NCI-H1048 (cell line): ENCODE measurements around the gene PTTG1.
"Not testable (repeated sequence)": the region's sequence is repeated elsewhere in the genome, so short reads cannot be mapped to it uniquely, and the experiment has no call there.

Experiments
- DNase-seq: peaks from one replicate; lab custom pipeline; 2025; lab: John Stamatoyannopoulos, UW

The PTTG1 gene

GRCh38 chr5:160423099-160423498, 1.4 kb downstream of the PTTG1 start:
- peak; percentile 29 for DNase-seq

GRCh38 chr5:160427607-160428006, 6.0 kb downstream of the PTTG1 start:
- no peak for DNase-seq

DNA sequence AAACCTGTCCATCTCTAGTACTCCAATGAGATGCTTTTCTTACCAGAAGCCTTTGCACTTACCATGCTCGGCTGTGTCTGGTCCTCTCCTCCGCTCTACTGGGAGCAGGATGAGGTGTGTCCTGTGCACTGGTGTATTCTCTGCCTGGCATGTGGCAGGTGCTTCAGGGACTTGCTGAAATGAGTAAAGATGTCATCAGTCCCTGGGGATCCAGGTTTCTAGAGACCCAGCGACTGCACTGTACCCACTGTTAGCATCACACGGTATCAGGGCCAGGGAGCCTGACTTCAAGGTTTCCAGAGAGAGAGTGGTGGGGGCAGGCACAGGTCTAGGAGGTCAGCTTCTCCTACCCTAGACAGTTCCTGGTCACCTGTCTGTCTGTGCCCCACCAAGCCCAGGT, 10.5 kb downstream of the PTTG1 start:
- DNase-seq: no peak

DNA sequence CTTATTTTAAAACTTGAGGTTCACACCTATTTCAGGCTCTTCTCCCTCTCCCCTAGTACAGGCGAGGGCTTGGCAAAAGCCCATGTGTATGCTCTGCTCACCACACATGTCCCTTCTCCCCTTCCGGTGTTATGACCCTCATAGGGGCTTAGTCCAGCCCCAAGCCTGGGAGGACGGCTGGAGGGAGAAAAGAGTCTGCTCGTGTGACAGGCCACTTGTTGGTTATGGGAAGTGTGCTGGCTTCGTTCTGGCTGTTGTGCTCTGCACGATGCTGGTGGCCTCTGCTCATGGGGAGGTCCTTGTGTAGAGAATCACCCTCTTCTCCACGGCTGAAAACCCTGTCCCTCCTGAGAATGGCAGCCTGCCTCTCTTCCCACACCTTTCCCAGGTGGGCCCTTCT, 11.1 kb downstream of the PTTG1 start:
- DNase-seq: no peak

DNA sequence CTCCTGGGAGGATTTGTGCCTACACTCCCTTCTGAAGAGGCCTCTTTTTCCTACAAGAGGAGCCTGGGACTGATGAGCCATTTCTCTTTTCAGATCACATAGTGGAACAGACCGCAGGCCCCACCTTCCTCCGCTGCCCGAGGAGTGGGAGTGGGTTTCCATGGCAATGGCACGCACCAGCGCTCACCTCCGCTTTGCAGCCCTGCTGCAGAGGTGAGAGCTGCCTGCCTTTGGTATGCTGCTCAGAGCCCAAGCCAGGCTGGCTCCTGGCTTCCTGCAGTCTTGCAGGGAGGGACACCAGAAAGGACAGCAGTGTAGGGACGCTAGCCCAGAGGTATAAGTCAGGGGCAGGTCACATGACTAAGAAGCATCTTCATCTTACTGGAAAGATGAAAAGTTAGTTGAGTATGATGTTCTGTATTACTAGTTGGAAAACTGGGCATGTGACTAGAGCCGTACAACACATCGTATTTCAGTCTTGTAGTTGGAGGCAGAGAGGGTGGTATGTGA, 12.4 kb downstream of the PTTG1 start:
- peak; percentile 4 for DNase-seq

DNA sequence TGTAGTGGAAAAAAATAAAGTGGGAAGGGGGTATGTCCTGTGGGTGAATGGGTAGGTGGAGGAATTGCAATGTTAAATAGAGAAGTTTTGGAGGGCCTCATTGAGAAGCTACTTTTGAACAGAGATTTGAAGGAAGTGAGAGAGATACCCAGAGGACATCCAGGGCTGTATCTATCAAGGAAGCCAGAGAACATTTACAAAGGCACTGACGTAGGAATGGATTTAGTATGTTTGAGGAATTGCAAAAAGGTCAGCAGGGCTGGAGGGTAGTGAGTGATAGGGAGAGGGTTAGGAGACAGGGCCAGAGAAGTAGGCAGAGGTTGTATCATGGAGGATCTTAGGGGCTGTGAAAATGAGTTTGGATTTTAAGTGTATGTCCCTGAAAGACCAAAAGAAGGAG, 13.9 kb downstream of the PTTG1 start:
- DNase-seq: no peak

- DNase-seq: no peak
Observed at GRCh38 chr5:160436017-160436416, 14.4 kb downstream of the PTTG1 start.

- DNase-seq: not testable (repeated sequence)
Observed at GRCh38 chr5:160436661-160437060, 15.0 kb downstream of the PTTG1 start.

DNA sequence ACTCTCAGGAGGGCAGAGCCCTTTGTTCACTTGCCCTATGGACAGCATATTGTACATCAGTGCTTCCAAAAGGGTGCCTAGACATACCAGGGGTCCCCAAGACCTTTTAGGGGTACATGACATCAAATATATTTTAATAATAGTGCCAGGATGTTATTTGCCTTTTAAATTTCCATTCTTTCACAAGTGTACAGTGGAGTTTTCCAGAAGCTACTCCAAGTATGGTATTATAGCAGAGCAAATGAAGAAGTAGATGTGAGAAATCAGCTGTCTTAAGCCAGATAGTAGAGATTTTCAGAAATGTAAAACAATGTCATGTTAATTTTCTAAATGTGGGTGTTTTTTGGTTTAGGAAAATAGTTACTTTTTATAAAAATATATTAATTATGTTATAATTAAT, 15.6 kb downstream of the PTTG1 start:
- DNase-seq: no peak

DNA sequence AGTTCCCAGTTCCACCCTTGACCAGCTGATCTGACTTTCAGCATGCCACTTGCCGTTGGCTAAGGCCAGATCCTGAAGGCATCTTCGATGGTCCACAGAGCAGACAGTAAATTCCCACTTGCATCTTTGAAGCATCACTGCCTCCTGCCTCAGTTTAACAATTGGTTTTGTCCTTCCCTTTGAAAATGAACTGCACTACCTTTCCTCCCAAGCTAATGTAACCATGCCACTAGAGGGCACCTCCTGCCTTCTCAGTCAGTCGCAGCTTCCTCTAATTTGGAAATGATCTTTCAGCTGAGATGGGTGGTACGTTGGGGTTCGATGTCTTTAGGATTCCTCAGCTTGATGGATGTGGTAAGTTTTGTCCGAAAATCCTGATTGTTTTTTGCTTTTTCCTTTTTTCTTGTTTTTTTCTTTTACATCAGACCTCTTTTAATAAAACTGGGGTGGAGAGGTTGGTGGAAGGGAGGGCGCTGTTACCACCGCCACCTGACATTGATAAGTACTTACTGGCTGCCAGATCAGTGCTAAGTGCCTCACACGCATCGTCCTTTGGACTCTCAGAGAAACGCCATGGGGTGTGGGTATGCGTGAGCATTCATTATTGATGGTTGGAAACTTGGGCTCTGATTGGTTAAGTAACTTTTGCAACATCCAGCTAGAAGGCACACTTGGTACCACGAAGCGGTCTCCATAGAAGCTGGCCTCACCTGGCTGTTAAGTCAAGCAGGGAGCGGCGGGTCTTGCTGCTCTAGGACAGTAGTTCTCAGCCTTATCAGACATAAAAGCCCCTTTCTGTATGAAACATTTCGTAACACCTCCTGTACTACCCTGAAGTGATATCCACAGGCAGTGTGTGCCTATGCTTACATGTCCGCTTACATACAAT, 16.9 kb downstream of the PTTG1 start:
- DNase-seq: peak; percentile 6

GRCh38 chr5:160439205-160439600, 17.5 kb downstream of the PTTG1 start:
- peak; percentile 10 for DNase-seq

DNA sequence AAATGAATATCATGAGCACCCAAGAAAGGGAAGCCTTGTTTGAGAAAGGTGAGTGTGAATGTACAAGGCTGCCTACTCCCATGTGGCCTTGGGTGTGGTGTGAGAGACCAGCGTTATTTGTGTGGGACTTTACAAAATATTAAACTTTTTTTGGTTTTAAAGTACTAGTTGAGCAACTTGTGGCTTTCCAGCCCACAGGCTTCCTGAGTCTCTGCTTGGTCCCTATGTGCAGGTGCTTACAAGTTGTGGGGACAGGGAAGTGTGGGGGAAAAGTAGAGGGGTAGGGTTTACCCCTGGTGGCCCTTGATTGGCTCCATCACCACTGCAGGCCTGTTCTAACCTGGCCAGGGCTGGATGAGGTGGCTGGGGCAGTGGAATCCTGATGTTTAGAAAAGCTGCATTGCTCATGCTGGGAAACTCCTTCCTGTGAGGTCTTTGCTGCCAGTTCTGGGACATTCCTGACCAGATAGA, 19.7 kb downstream of the PTTG1 start:
- DNase-seq: no peak

DNA sequence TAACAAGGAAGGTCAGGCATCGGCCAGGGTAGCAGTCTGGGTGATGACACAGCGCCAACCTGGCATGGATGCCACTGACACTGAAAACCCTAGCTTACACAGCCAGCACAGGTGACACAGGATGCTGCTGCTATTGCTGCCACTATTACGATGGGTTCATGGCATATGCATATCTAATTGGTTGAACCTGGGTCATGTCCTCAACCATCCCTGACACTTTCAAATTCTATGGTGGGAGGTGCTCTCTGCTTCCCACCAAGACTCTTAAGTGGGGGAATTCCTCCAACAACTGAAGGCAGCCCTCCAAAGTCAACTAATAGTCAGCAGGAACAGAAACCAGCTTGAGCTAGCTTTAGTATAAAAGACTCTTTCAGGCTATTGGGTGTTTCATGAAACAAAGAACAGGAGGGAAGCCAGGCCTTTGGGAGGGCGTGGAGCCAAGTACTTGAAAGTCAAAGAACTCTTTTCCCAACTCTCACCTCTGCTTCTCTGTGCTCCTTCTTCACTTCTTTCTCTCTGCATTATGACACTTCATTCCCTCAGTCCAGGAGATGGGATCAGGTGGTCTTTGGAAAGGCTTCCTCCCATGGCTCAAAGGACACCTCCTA, 21.3 kb downstream of the PTTG1 start:
- no peak for DNase-seq

- no peak for DNase-seq
Observed at GRCh38 chr5:160444407-160444806, 22.8 kb downstream of the PTTG1 start.

- DNase-seq: no peak
Observed at GRCh38 chr5:160445132-160445531, 23.5 kb downstream of the PTTG1 start.

- DNase-seq: no peak
Observed at GRCh38 chr5:160445751-160446150, 24.1 kb downstream of the PTTG1 start.

DNA sequence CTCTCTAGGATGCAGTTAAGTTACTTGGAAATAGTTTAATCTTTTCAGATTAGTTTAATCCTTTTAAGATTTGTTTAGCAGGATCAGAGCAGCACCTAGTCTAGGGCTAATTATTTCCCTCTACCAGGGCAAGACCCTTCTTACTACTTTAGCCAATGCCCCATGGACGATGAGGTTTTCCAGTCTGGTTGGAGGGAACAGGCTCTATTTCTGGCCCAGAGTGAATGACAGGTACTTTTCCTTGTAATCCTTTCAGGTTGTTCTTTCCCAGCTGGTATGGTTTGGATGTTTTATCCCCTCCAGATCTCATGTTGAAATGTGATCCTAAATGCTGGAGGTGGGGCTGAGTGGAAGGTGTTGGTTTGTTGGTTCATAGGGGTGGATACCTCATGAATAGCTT, 27.2 kb downstream of the PTTG1 start:
- DNase-seq: no peak

GRCh38 chr5:160449458-160449857, 27.8 kb downstream of the PTTG1 start:
- no peak for DNase-seq

GRCh38 chr5:160450164-160450932, 28.7 kb downstream of the PTTG1 start:
- no peak for DNase-seq

DNA sequence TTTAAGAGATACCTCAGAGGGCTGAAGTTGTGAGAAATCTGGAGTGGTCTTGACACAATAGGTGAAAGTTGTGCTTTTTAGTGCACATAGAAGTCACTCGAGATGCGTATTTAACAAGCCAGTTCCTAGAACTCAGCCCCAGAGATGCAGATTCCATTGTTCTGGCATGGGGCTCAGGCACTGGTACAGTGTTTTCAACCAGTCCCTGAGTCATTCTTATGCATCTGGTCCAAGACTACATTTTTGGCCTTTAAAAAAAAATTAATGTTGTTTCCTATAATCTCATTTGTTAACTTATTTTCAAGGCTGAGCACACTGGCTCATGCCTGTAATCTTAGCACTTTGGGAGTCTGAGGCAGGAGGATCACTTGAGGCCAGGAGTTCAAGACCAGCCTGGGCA, 29.6 kb downstream of the PTTG1 start:
- DNase-seq: no peak

- DNase-seq: no peak
Observed at GRCh38 chr5:160452036-160452435, 30.4 kb downstream of the PTTG1 start.

GRCh38 chr5:160452795-160453194, 31.1 kb downstream of the PTTG1 start:
- DNase-seq: no peak

- no peak for DNase-seq
Observed at GRCh38 chr5:160453751-160454150, 32.1 kb downstream of the PTTG1 start.
